Measurements from ENCODE around the gene CCDC6.
A peak's percentile ranks its signal among the peaks of the same experiment; 100 is the strongest.
"Not testable (repeated sequence)": the region's sequence is repeated elsewhere in the genome, so short reads cannot be mapped to it uniquely, and the experiment has no call there.

Gene CCDC6

GRCh38 chr10:59906417-59907202, at the start of gene CCDC6:
Gene CCDC6 (minus strand): TSS chr10:59906556. CDS start chr10:59906424, 132 bp downstream.
- DNase-seq (ENCODE audit: low read depth in 2 of 2) = peak; percentile 82 to 91

DNA sequence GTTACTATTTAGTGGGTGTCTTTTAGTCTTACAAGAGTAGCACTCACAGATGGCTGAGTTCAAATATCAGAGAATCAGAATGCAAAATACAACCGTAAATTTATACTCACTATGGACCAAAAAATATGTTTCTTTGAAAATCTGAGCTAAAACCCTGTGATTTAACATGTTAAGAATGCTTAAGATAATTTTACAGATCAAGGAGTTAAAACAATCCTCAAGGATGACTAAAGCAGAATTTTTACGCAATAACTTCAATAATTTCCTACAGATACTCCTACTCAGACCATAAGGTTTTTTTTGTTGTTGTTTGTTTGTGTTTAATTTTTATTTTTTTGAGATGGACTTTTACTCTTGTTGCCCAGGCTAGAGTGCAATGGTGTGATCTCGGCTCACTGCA, 47.9 kb upstream of the CCDC6 start:
- no peak for DNase-seq (ENCODE audit: low read depth in 2 of 2)

- DNase-seq (ENCODE audit: low read depth in 2 of 2) = not testable (repeated sequence)
These were observed 47.4 kb upstream of the CCDC6 start for GRCh38 chr10:59953711-59954110.

DNA sequence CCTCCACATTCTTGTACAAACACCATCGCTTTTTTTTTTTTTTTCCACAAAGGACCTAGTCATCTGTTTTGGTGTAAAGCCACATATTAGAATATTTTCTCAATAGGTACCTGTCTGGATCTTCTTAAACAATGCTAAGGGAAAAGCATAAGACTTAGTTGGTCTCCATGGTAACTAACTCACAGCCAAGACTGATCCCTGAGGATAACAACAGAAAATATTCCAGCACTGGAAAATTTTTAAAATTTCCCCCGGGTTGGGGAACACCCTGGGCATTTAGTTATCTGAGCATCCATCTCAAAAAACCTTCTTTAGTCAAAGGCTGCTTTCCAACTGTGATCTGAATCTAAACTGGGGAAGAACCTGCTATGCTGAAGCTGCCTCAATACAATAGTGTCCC, 43.7 kb upstream of the CCDC6 start:
- DNase-seq (ENCODE audit: low read depth in 2 of 2) = no peak

DNA sequence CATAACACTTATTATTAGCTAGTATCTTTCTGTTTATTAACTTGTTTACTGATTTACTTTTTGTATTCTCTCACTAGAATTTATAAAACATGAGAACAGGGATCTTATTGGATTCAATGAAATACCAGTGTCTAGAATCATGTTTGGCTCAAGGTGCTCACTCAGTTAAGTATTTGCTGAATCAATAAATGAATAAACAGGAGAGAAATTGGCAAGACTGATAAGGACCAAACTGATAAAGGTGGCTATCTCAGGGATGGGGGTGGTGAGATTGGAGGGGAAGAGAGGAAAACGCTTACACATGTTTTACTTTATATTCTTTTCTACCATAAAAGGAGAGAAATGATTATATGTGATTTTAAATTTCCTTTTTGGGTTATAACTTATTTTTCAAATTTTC, 43.3 kb upstream of the CCDC6 start:
- DNase-seq (ENCODE audit: low read depth in 2 of 2) = no peak

DNA sequence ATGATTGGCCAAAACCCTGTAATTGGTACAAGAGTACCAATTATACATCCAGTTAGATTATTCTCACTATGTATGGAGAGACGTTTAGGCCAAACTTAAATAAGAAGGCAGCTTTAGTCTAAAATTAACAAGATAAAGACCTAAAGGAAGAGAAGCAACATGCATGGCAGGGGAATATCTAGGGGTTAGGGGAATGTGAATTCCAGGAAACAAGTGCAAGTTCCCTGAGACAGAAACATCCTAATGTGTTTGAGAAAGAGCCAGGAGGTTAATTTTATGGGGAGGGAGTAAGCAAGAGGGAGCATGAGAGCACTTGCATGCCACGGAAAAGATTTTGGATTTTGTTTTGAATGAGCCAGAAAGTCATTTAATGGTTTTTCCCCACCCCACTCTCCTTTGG, 39.6 kb upstream of the CCDC6 start:
- DNase-seq (ENCODE audit: low read depth in 2 of 2) = no peak

- DNase-seq (ENCODE audit: low read depth in 2 of 2) = no peak
These were observed 39.2 kb upstream of the CCDC6 start for GRCh38 chr10:59945590-59945989.

DNA sequence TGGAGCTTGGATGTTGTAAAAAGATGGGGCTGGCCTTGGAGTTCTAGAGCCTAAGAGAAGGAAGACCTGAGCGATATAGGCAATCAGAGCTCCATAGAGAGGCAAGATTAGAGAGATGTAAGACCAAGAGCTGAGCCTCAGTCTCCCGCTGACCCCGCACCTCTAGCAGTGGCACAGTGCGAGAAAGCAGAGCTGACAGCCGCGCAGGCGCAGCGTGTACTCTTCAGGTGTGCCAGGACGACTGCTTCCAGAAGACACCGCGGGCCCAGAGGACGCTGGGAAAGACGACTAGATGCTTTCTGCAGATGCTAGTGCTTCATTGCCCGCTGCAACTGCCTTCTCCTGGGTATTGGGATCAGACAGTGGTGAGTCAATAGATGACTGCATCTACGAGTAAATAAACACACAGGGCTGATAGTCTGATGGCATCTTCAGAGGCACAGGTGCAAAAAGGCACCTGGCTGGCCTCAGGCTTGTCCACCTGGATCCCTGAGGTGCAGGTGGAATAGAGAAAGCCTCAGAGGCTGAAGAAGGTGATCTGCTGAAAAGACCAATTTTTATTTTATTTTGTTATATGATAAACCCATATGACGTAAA, 38.1 kb upstream of the CCDC6 start:
- DNase-seq (ENCODE audit: low read depth in 2 of 2) = no peak

DNA sequence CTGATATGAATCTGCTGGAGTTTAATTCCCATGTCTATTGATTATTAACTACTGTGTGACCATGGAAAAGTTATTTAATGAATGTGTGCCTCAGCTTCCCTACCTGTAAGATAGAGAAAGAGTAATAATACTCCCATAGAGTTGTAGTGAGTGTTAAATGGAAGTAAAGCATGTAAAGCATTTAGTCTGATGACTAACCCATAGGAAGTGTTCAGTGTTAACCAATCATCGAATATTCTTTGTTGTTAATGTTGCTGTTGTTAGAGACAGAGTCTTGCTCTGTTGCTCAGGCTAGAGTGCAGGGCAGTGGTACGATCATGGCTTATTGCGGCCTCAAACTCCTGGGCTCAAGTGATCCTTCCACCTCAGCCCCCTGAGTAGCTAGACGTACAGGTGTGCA, 36.2 kb upstream of the CCDC6 start:
- no peak for DNase-seq (ENCODE audit: low read depth in 2 of 2)

GRCh38 chr10:59937720-59938119, 31.4 kb upstream of the CCDC6 start:
- no peak for DNase-seq (ENCODE audit: low read depth in 2 of 2)

- DNase-seq (ENCODE audit: low read depth in 2 of 2) = no peak
These were observed 28.3 kb upstream of the CCDC6 start for GRCh38 chr10:59934701-59935100.

DNA sequence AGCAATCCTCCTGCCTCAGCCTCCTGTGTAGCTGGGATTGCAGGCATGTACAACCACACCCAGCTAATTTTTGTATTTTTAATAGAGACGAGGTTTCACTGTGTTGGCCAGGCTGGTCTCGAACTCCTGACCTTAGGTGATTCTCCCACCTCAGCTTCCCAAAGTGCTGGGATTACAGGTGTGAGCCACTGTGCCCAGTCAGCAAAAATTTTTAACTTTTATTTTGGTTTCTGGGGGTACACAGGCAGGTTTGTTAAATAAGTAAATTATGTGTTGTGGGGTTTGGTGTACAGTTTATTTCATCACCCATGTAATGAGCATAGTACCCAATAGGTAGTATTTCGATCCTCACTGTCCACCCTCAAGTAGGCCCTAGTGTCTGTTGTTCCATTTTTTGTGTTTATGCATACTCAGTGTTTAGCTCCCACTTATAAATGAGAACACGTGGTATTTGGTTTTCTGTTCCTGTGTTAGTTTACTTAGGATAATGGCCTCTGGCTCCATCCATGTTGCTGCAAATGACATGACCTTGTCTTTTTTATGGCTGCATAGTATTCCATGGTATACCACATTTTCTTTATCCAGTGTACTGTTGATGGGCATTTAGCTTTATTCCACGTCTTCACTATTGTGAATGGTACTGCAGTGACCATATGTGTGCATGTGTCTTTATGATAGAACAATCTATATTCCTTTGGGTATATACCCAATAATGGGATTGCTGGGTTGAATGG, 24.6 kb upstream of the CCDC6 start:
- not testable (repeated sequence) for DNase-seq (ENCODE audit: low read depth in 2 of 2)

DNA sequence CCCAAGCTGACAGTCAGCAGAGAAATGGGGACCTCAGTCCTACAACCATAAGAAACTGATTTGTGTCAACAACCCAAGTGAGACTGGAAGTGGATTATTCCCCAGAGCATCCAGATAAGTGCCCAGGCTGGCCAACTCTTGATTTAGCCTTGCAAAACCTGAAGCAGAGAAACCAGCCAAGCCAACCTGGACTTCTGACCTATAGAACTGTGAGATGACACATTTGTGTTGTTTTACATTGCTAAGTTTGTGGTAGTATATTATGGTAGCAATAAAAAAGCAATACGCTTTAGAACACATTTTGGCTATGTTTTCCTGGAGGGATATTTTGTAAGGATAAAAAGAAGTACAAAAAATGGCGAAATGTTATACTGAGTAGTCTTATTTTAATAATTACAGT, 19.7 kb upstream of the CCDC6 start:
- DNase-seq (ENCODE audit: low read depth in 2 of 2) = no peak

DNA sequence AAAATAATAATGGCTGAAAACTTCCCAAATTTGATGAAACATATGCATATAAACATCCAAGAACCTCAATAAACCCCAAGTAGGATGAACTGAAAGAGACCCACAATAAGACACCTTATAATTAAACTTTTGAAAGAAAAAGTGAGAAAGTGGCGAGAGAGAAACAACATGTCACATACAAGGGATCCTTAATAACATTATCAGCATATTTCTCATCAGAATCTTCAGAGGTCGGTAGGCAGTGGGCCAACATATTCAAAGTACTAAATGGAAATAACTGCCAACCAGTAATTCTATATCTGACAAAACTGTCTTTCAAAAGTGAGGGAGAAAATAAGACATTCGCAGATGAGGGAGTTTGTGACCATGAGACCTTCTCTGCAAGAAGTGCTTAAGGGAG, 16.6 kb upstream of the CCDC6 start:
- no peak for DNase-seq (ENCODE audit: low read depth in 2 of 2)

DNA sequence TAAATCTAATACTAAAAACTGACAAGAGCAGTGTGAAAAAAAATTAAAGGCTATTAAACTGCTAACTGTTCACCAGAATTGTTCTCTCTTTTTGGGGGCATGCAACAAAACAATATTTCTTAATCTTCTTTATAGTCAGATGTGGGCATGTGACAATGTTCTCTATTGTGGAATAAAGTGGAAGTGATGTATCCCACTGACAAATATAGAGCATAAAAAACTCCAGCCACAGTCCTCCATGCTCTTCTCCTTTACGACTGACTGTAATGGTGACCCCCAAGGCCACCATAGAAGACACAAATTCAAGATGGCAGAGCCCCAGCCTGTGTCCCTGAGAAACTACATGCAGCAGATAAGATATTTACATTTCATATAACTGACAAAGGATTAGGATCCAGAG, 11.6 kb upstream of the CCDC6 start:
- DNase-seq (ENCODE audit: low read depth in 2 of 2) = no peak

DNA sequence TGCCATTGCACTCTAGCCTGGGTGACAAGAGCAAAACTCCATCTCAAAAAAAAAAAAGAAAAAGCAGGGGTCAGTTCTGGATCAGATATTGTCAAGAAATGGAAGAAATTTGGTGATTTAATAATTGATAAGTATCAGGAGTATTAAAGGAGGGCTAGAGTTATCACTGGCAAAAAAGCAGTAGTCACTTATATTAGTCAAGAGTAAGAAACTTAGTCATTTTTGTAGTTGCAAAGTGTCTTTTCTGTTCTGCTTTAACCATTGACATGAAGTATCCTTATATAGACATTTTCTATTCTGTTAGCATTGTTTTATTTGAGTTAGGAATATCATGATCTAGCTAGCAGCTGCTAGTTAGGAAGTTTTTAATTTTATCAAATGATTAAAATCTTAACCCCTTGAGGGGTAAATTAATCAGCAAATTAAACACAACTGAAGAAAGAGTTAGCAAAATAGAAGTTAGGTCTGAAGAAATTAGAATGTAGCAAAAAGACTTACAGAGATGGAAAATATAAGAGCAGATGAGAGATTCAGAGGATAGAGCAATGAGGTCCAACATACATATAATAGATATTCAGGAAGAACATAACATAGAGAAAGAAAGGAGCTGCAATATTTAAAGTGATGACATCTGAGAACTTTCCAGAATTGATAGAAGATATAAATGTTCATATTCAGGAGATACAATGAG, 7.3 kb upstream of the CCDC6 start:
- DNase-seq (ENCODE audit: low read depth in 2 of 2) = no peak

GRCh38 chr10:59910867-59911266, 4.5 kb upstream of the CCDC6 start:
- DNase-seq (ENCODE audit: low read depth in 2 of 2) = no peak

DNA sequence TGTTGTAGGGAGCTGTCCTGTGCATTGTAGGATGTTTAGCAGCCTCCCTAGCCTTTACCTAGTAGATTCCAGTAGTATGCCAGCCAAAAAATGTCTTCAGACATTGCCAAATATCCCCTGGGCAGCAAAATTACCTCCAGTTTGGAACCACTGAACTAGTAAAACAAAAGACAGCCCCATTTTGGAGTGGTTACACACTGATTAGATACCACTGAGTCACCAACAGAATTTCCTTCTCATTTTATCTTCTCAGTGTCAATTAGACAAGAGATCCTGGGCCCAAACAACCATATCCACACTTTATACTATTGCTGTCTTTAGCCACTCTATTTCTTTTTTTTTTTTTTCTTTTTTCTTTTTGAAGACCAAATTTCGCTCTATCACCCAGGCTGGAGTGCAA, 3.5 kb upstream of the CCDC6 start:
- DNase-seq (ENCODE audit: low read depth in 2 of 2) = no peak

GRCh38 chr10:59908808-59909143, 2.4 kb upstream of the CCDC6 start:
- no peak for DNase-seq (ENCODE audit: low read depth in 2 of 2)

DNA sequence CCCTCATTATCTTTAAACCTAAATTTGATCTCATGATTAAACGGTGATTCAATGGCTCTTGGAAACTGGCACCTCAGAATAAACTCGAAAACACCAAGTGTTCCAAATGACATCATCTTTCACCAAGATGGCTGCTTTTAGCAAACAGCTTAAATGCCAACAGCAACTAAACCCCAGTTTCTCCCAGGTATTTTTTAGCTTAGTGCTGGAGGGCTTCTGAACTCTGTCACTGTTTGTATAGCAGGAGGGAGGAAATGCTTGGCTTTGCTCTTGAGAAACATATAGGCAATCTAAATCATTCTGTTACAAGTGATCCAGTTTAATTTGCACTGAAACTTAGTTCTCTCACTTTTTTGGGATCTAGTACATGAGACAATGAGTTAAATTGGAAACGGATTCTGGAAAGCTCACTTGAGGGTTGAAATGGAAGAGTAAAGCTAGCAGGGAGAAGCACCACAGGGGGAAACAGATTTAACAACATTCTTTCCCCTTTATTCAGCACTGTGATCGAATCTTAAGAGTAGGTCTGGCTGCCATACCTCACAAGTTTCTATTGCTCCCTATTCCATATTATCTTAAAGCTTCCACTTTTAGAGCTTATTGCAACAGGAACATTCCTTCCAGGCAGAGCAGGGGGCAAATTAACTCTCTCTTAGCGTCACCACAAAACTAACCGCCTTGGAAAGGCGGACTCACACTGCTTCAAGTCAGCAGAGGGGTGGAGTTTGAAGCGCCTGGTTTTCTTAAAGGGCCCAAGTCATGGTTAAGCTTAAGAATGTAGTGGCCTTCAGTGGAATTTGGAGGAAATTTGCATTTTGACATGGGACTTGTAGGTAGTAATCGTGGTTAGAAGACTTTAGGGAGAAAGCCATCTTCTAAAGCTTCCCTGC, 1.8 kb upstream of the CCDC6 start:
- DNase-seq (ENCODE audit: low read depth in 2 of 2) = peak; percentile 19 to 29

- DNase-seq (ENCODE audit: low read depth in 2 of 2) = no peak
These were observed 1.2 kb upstream of the CCDC6 start for GRCh38 chr10:59907537-59907917.

All from stimulated activated CD8-positive, alpha-beta memory T cell treated with anti-CD3 and anti-CD28 coated beads, Interleukin-7, amount 100 ng/mL, for 4 hours (primary cell).